GOT3 (cell line): Measurements from ENCODE around the gene NRG2.

Source experiments
- DNase-seq: peaks from one replicate; lab custom pipeline; 2025; ENCODE audit warnings: mixed read lengths; lab: John Stamatoyannopoulos, UW

Gene NRG2

GRCh38 chr5:139946440-139946839 is 96.7 kb downstream of the NRG2 start:
- no peak for DNase-seq

GRCh38 chr5:139946006-139946405 is 97.1 kb downstream of the NRG2 start:
- no peak for DNase-seq

GRCh38 chr5:139942243-139942642 is 100.9 kb downstream of the NRG2 start:
- no peak for DNase-seq

GRCh38 chr5:139930406-139930805 is 112.7 kb downstream of the NRG2 start:
- no peak for DNase-seq

- DNase-seq: no peak
These were observed 116.1 kb downstream of the NRG2 start for GRCh38 chr5:139926797-139927503.

GRCh38 chr5:139925650-139926640 is 117.2 kb downstream of the NRG2 start:
- no peak for DNase-seq

- no peak for DNase-seq
These were observed 117.9 kb downstream of the NRG2 start for GRCh38 chr5:139925216-139925562.

GRCh38 chr5:139924294-139925215 is 118.5 kb downstream of the NRG2 start:
- no peak for DNase-seq

- no peak for DNase-seq
These were observed 123.8 kb downstream of the NRG2 start for GRCh38 chr5:139919308-139919707.

GRCh38 chr5:139915834-139916233 is 127.3 kb downstream of the NRG2 start:
- DNase-seq: no peak

- no peak for DNase-seq
These were observed 127.8 kb downstream of the NRG2 start for GRCh38 chr5:139915266-139915665.

- no peak for DNase-seq
These were observed 128.8 kb downstream of the NRG2 start for GRCh38 chr5:139914218-139914807.

- no peak for DNase-seq
These were observed 130.3 kb downstream of the NRG2 start for GRCh38 chr5:139912804-139913203.

- no peak for DNase-seq
These were observed 130.9 kb downstream of the NRG2 start for GRCh38 chr5:139912158-139912557.

- DNase-seq: no peak
These were observed 131.5 kb downstream of the NRG2 start for GRCh38 chr5:139911425-139912120.

- DNase-seq: no peak
These were observed 132.2 kb downstream of the NRG2 start for GRCh38 chr5:139910901-139911300.

- DNase-seq: no peak
These were observed 133.1 kb downstream of the NRG2 start for GRCh38 chr5:139910036-139910435.

GRCh38 chr5:139908749-139909148 is 134.3 kb downstream of the NRG2 start:
- DNase-seq: peak; percentile 31

- DNase-seq: no peak
These were observed 136.4 kb downstream of the NRG2 start for GRCh38 chr5:139906661-139907060.

- DNase-seq: no peak
These were observed 138.1 kb downstream of the NRG2 start for GRCh38 chr5:139904816-139905661.
